HepG2 (cell line): Measurements from ENCODE around the gene SPATS2. TPM values are rescaled to one million over a fixed set of nuclear protein-coding genes. Genes with fewer than 3 reads are reported as not detected.

Experiments
- BRD4 ChIP-seq: sonication (generic); formaldehyde crosslinking; IDR thresholded peaks from 2 replicates; pipeline ENCODE4 v1.4.0; 2020; ENCODE audit warnings: missing genetic modification reagents
- CERS6 ChIP-seq: sonication (generic); formaldehyde crosslinking; IDR thresholded peaks from 2 replicates; pipeline ENCODE4 v1.5.0; 2020; ENCODE audit warnings: missing genetic modification reagents
- JARID2 ChIP-seq: sonication (generic); formaldehyde crosslinking; IDR thresholded peaks from 2 replicates; pipeline ENCODE4 v1.8.1; 2023; ENCODE audit warnings: missing genetic modification reagents, inconsistent platforms; ENCODE audit not compliant: insufficient replicate concordance
- JUNB ChIP-seq: sonication (generic); formaldehyde crosslinking; IDR thresholded peaks from 2 replicates; pipeline ENCODE4 v1.8.0; 2022; ENCODE audit warnings: missing genetic modification reagents, mild to moderate bottlenecking, borderline replicate concordance
- MAZ ChIP-seq, 2 experiments: sonication (generic) in 1 of 2; formaldehyde crosslinking in 1 of 2; IDR thresholded peaks; 2 replicates each; pipeline versions ENCODE4 v1.5.0 to v1.6.1; 2012 to 2020; ENCODE audit warnings: low read depth in 2 of 2, mild to moderate bottlenecking in 2 of 2, borderline replicate concordance in 1 of 2, improper control_type of control experiment in 1 of 2, low read length in 1 of 2, missing genetic modification reagents in 1 of 2, moderate library complexity in 1 of 2
- MIXL1 ChIP-seq: IDR thresholded peaks from 2 replicates; pipeline ENCODE4 v1.6.1; 2016
- PRDM15 ChIP-seq: sonication (generic); formaldehyde crosslinking; IDR thresholded peaks from 2 replicates; pipeline ENCODE4 v1.4.0; 2020; ENCODE audit warnings: missing genetic modification reagents
- SMAD3 ChIP-seq: sonication (generic); formaldehyde crosslinking; IDR thresholded peaks from 2 replicates; pipeline ENCODE4 v1.4.0; 2020; ENCODE audit warnings: missing genetic modification reagents
- ZMYM2 ChIP-seq: sonication (generic); formaldehyde crosslinking; IDR thresholded peaks from 2 replicates; pipeline ENCODE4 v1.8.0; 2022; ENCODE audit warnings: mild to moderate bottlenecking, missing genetic modification reagents
- ZNF296 ChIP-seq: sonication (generic); formaldehyde crosslinking; conservative IDR thresholded peaks from 2 replicates; pipeline ENCODE4 v1.5.0; 2020; ENCODE audit warnings: mild to moderate bottlenecking, missing genetic modification reagents
- ZNF33B ChIP-seq: sonication (generic); formaldehyde crosslinking; IDR thresholded peaks from 2 replicates; pipeline ENCODE4 v1.5.1; 2020; ENCODE audit warnings: mild to moderate bottlenecking, missing genetic modification reagents
- ZNF546 ChIP-seq: sonication (generic); formaldehyde crosslinking; conservative IDR thresholded peaks from 2 replicates; pipeline ENCODE4 v1.8.1; 2023; ENCODE audit warnings: mild to moderate bottlenecking, missing genetic modification reagents
- ZNF549 ChIP-seq: sonication (generic); formaldehyde crosslinking; IDR thresholded peaks from 2 replicates; pipeline ENCODE4 v1.5.0; 2020; ENCODE audit warnings: missing genetic modification reagents
- ZNF777 ChIP-seq: sonication (generic); formaldehyde crosslinking; IDR thresholded peaks from 2 replicates; pipeline ENCODE4 v1.4.0; 2020; ENCODE audit warnings: missing genetic modification reagents
- ZSCAN20 ChIP-seq: sonication (generic); formaldehyde crosslinking; IDR thresholded peaks from 2 replicates; pipeline ENCODE4 v1.4.0; 2020; ENCODE audit warnings: missing genetic modification reagents, mild to moderate bottlenecking, borderline replicate concordance
- polyA plus RNA-seq, 8 experiments: library from polyadenylated mRNA; depleted of rRNA in 3 of 8; stranded (reverse) in 7 of 8; unstranded in 1 of 8; fragments of >200 nt; fragmentation: Illumina TruSeq in 4 of 8; extraction: Trizol in 4 of 8; gene quantifications; 2 replicates each; pipeline versions ENCODE4 v1.2.1 to v1.2.3, GENCODE V29; 2011 to 2016; ENCODE audit warnings: low read depth in 4 of 8, missing spikeins in 1 of 8, mixed read lengths in 1 of 8; ENCODE audit not compliant: insufficient read depth in 1 of 8
- total RNA-seq, 5 experiments: library from RNA; depleted of rRNA; stranded (reverse); fragments of >200 nt; fragmentation: Illumina TruSeq; extraction: Trizol; gene quantifications; 2 replicates each; pipeline ENCODE4 v1.2.3, GENCODE V29; 2016; ENCODE audit warnings: low read depth in 1 of 5
- TF ChIP-seq, protein P1 (sequence below): sonication (generic); formaldehyde crosslinking; IDR thresholded peaks from 2 replicates; pipeline ENCODE4 v1.4.0; 2020; ENCODE audit warnings: missing genetic modification reagents
- TF ChIP-seq, protein P2 (sequence below): sonication (generic); formaldehyde crosslinking; IDR thresholded peaks from 2 replicates; pipeline ENCODE4 v1.4.0; 2020; ENCODE audit warnings: missing genetic modification reagents, low read depth, mild to moderate bottlenecking, borderline replicate concordance

SPATS2 gene
- total and polyA plus RNA-seq, 2 of the 13 experiments (the other 11 are each of a cell fraction or from before 2014, with no cell fraction given), result 19.3 to 28.1 TPM

DNA sequence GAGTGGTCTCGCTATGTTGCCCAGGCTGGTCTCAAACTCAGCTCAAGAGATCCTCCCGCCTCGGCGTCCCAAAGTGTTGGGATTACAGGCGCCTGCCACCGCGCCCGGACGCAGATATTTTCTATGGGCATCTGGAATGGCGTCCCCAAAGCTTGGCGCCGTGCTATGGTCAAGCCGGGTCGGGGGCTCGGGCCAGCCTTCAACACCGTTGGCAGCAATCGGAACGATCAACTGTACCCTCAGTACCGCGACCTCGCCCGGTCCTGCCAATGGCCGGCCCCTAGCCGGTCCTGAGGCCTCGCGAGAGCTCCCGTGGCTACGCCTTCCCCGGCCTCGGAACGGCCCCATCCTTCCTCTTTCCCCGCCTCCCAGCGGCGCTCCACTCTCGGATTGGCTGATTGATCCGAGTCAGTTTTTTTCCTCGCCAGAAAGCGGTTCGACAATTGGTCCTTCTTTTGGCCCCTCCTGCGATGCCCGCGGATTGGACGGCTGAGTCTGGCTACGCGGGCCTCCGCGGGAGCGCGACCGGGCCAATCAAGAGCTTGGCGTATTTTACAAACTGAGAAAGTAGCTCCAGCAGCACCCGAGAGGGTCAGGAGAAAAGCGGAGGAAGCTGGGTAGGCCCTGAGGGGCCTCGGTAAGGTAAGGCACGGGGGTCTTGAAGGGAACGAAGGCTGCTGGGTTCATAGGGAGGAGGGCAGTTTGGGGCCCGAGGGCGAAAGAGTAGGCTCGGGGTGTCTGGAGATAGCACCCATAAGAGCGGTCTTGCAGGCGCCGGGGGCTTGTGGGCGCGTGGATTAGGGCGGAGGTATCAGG lies 44.3 kb upstream of the SPATS2 start, which contains the start of gene TROAP (continued):
- TF ChIP-seq PRDM15 (CRISPR knock-in tag), result no peak
- no peak for TF ChIP-seq ZNF777 (CRISPR knock-in tag)
- peak; percentile 38; the same call in 1 of the 2 replicates for TF ChIP-seq SMAD3 (CRISPR knock-in tag)
- no peak for TF ChIP-seq JARID2 (CRISPR knock-in tag)
- TF ChIP-seq CERS6 (CRISPR knock-in tag), result no peak
- no peak for TF ChIP-seq ZMYM2 (CRISPR knock-in tag)
- TF ChIP-seq ZNF546 (CRISPR knock-in tag), result no peak
- no peak for TF ChIP-seq JUNB
- TF ChIP-seq, protein P1, sequence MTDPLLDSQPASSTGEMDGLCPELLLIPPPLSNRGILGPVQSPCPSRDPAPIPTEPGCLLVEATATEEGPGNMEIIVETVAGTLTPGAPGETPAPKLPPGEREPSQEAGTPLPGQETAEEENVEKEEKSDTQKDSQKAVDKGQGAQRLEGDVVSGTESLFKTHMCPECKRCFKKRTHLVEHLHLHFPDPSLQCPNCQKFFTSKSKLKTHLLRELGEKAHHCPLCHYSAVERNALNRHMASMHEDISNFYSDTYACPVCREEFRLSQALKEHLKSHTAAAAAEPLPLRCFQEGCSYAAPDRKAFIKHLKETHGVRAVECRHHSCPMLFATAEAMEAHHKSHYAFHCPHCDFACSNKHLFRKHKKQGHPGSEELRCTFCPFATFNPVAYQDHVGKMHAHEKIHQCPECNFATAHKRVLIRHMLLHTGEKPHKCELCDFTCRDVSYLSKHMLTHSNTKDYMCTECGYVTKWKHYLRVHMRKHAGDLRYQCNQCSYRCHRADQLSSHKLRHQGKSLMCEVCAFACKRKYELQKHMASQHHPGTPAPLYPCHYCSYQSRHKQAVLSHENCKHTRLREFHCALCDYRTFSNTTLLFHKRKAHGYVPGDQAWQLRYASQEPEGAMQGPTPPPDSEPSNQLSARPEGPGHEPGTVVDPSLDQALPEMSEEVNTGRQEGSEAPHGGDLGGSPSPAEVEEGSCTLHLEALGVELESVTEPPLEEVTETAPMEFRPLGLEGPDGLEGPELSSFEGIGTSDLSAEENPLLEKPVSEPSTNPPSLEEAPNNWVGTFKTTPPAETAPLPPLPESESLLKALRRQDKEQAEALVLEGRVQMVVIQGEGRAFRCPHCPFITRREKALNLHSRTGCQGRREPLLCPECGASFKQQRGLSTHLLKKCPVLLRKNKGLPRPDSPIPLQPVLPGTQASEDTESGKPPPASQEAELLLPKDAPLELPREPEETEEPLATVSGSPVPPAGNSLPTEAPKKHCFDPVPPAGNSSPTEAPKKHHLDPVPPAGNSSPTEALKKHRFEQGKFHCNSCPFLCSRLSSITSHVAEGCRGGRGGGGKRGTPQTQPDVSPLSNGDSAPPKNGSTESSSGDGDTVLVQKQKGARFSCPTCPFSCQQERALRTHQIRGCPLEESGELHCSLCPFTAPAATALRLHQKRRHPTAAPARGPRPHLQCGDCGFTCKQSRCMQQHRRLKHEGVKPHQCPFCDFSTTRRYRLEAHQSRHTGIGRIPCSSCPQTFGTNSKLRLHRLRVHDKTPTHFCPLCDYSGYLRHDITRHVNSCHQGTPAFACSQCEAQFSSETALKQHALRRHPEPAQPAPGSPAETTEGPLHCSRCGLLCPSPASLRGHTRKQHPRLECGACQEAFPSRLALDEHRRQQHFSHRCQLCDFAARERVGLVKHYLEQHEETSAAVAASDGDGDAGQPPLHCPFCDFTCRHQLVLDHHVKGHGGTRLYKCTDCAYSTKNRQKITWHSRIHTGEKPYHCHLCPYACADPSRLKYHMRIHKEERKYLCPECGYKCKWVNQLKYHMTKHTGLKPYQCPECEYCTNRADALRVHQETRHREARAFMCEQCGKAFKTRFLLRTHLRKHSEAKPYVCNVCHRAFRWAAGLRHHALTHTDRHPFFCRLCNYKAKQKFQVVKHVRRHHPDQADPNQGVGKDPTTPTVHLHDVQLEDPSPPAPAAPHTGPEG (CRISPR knock-in tag), result peak; percentile 32; the same call in 1 of the 2 replicates
- no peak for TF ChIP-seq ZNF33B
- TF ChIP-seq, protein P2, sequence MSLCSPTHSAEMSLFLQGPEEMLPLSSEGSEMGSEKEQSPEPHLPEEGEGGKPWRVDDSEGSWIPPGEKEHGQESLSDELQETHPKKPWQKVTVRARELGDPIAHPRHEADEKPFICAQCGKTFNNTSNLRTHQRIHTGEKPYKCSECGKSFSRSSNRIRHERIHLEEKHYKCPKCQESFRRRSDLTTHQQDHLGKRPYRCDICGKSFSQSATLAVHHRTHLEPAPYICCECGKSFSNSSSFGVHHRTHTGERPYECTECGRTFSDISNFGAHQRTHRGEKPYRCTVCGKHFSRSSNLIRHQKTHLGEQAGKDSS (CRISPR knock-in tag), result peak; percentile 52; the same call in 1 of the 2 replicates
- 0 out of 2 replicates have a peak, but pooled peaks have one; percentile 44 for TF ChIP-seq ZSCAN20
- TF ChIP-seq ZNF549 (CRISPR knock-in tag), result no peak
- TF ChIP-seq ZNF296, result no peak
- TF ChIP-seq MAZ (IDR thresholded peaks at IDR 0.05; ENCODE audit: borderline replicate concordance, low read depth, low read length), result 0 out of 2 replicates have a peak, but pooled peaks have one; percentile 59
- peak; percentile 49; the same call in 1 of the 2 replicates for TF ChIP-seq MAZ (CRISPR knock-in tag; IDR thresholded peaks at IDR 0.05; ENCODE audit: low read depth)
- peak; percentile 60; the same call in 1 of the 2 replicates for TF ChIP-seq BRD4 (CRISPR knock-in tag)
- no peak for TF ChIP-seq MIXL1 (CRISPR knock-in tag)
